DOHH2 (cell line): ENCODE results near the gene NIM1K.

Experiments used
- H3F3A ChIP-seq: fragments of 200-600 bp; sonication (generic), shearing (Covaris generic); 2 replicates; pipeline ENCODE4 v1.6.0; 2016; ENCODE audit warnings: antibody characterized with exemption, mild to moderate bottlenecking; ENCODE audit not compliant: control insufficient read depth, insufficient read depth
- H3K27ac ChIP-seq: fragments of 200-600 bp; sonication (generic); 2 replicates; pipeline ENCODE4 v1.5.1; 2014; ENCODE audit warnings: low read depth, mild to moderate bottlenecking, low read length, moderate library complexity
- H3K27me3 ChIP-seq: fragments of 200-600 bp; sonication (generic); 2 replicates; pipeline ENCODE4 v1.6.1; 2014; ENCODE audit warnings: mild to moderate bottlenecking, low read length, mixed read lengths; ENCODE audit not compliant: control insufficient read depth
- H3K36me3 ChIP-seq: fragments of 200-600 bp; sonication (generic); 2 replicates; pipeline ENCODE4 v1.6.1; 2014; ENCODE audit warnings: mild to moderate bottlenecking, low read length, moderate library complexity, mixed read lengths; ENCODE audit not compliant: control insufficient read depth
- H3K4me1 ChIP-seq: fragments of 200-600 bp; sonication (generic); 2 replicates; pipeline ENCODE4 v1.6.1; 2014; ENCODE audit warnings: mild to moderate bottlenecking, low read length, mixed read lengths; ENCODE audit not compliant: control insufficient read depth
- H3K4me2 ChIP-seq: fragments of 200-600 bp; sonication (generic); 2 replicates; pipeline ENCODE4 v1.6.0; 2014; ENCODE audit warnings: mild to moderate bottlenecking, low read length, moderate library complexity
- H3K4me3 ChIP-seq: fragments of 200-600 bp; sonication (generic); 2 replicates; pipeline ENCODE4 v1.5.1; 2014; ENCODE audit warnings: mild to moderate bottlenecking, low read length, mixed read lengths
- H3K79me2 ChIP-seq: fragments of 200-600 bp; sonication (generic); 2 replicates; pipeline ENCODE4 v1.6.1; 2014; ENCODE audit warnings: mild to moderate bottlenecking, low read length, mixed read lengths; ENCODE audit not compliant: control insufficient read depth
- H3K9me2 ChIP-seq: fragments of 200-600 bp; sonication (generic); replicated peaks from 2 replicates; pipeline ENCODE4 v1.6.1; 2014; ENCODE audit warnings: mild to moderate bottlenecking, low read length, mixed read lengths; ENCODE audit not compliant: control insufficient read depth
- H3K9me3 ChIP-seq: fragments of 200-600 bp; sonication (generic); 2 replicates; pipeline ENCODE4 v1.6.1; 2014; ENCODE audit warnings: antibody characterized with exemption, low read length, mixed read lengths; ENCODE audit not compliant: control insufficient read depth, insufficient read depth
- H4K20me1 ChIP-seq: fragments of 200-600 bp; sonication (generic); 2 replicates; pipeline ENCODE4 v1.6.0; 2014; ENCODE audit warnings: low read depth, mild to moderate bottlenecking, antibody characterized with exemption, low read length, moderate library complexity; ENCODE audit not compliant: control insufficient read depth, insufficient read depth
- CTCF ChIP-seq: fragments of 200-600 bp; sonication (generic); IDR thresholded peaks from one replicate; pipeline ENCODE4 v1.5.1; 2014; ENCODE audit warnings: antibody characterized with exemption, mild to moderate bottlenecking, low read depth, low read length; ENCODE audit not compliant: poor library complexity, severe bottlenecking
- EZH2phosphoT487 ChIP-seq: fragments of 200-600 bp; sonication (generic); IDR thresholded peaks from 2 replicates; pipeline ENCODE4 v1.6.1; 2017; ENCODE audit warnings: borderline replicate concordance, mild to moderate bottlenecking, antibody characterized with exemption, low read length, moderate library complexity, mixed read lengths

NIM1K gene

DNA sequence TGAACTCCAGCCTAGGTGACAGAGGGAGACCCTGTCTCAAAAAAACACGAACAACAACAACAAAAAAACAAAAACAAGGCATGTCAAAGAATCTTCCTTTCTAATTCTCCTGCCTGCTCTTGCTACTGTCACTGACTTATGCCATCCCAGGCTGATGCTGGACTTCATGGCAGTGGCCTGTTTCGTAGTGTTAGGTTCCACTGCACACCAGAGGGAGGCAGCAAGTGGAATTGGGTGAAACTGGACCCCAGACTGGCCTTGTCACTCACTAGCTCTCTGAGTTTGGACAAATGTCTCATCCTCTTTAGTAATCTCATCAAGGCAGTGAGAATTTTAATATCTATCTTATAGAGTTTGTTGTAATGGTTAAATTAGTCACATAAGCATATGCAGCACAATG is 12.9 kb downstream of the NIM1K start:
- Histone ChIP-seq H3K4me3 (no peak overlapping the region), H3K27me3 (peaks cover 9% of the 10 kb centered on the region), H4K20me1 (no peaks in the 10 kb centered on the region), H3K4me1 (no peaks in the 10 kb centered on the region), H3K4me2 (no peak overlapping the region), H3F3A (no peaks in the 10 kb centered on the region), H3K9me3 (no peaks in the 10 kb centered on the region), H3K36me3 (no peaks in the 10 kb centered on the region), H3K9me2 (no peaks in the 10 kb centered on the region), H3K79me2 (no peaks in the 10 kb centered on the region), H3K27ac (no peak overlapping the region)
- TF ChIP-seq EZH2phosphoT487 (no peak), CTCF (no peak)

GRCh38 chr5:43207601-43208000 is 15.6 kb downstream of the NIM1K start:
- H3K27me3 ChIP-seq: peaks cover 11% of the 10 kb centered on the region
- no peaks in the 10 kb centered on the region for H3K4me1 ChIP-seq
- H3K9me3 ChIP-seq: no peaks in the 10 kb centered on the region
- H4K20me1 ChIP-seq: no peaks in the 10 kb centered on the region
- no peaks in the 10 kb centered on the region for H3K9me2 ChIP-seq
- H3K79me2 ChIP-seq: no peaks in the 10 kb centered on the region
- H3K4me2 ChIP-seq: no peak overlapping the region
- no peaks in the 10 kb centered on the region for H3K36me3 ChIP-seq
- no peak overlapping the region for H3K27ac ChIP-seq
- TF ChIP-seq CTCF (no peak), EZH2phosphoT487 (no peak)
- no peaks in the 10 kb centered on the region for H3F3A ChIP-seq
- H3K4me3 ChIP-seq: no peak overlapping the region

GRCh38 chr5:43208658-43209057 is 16.6 kb downstream of the NIM1K start:
- no peaks in the 10 kb centered on the region for H3K9me3 ChIP-seq
- no peaks in the 10 kb centered on the region for H3K9me2 ChIP-seq
- H3F3A ChIP-seq: no peaks in the 10 kb centered on the region
- no peaks in the 10 kb centered on the region for H4K20me1 ChIP-seq
- no peak for TF ChIP-seq EZH2phosphoT487
- no peak for TF ChIP-seq CTCF
- no peaks in the 10 kb centered on the region for H3K79me2 ChIP-seq
- no peaks in the 10 kb centered on the region for H3K4me1 ChIP-seq
- no peaks in the 10 kb centered on the region for H3K36me3 ChIP-seq
- H3K4me2 ChIP-seq: no peak overlapping the region
- no peak overlapping the region for H3K27ac ChIP-seq
- no peak overlapping the region for H3K4me3 ChIP-seq
- peaks cover 3% of the 10 kb centered on the region for H3K27me3 ChIP-seq

DNA sequence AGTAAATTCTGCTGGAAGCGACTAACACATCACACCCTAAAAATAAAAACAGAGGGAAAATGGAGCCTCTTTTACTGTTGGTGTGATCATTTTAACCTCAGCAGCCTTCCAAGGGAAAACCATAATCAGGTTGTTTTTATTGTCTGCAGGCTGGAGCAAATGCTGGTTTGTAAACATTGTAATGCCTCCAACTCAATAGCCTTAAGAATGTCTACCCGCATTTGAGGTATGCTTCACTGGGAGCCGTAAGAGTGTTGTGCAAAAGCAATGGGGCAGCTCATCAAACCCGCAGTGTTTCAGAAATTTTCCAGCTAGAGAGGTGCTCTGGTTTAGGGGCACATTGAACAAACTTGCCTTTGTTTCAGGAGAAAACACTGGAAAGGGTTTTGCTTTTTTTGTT is 17.0 kb downstream of the NIM1K start:
- Histone ChIP-seq H3K9me3 (no peaks in the 10 kb centered on the region), H3K4me2 (no peak overlapping the region), H3K36me3 (no peaks in the 10 kb centered on the region), H4K20me1 (no peaks in the 10 kb centered on the region), H3K4me1 (no peaks in the 10 kb centered on the region), H3K4me3 (no peak overlapping the region), H3K27ac (no peak overlapping the region), H3K27me3 (peaks cover 3% of the 10 kb centered on the region), H3F3A (no peaks in the 10 kb centered on the region), H3K79me2 (no peaks in the 10 kb centered on the region), H3K9me2 (no peaks in the 10 kb centered on the region)
- TF ChIP-seq EZH2phosphoT487 (no peak), CTCF (no peak)
